A549 (cell line): ENCODE data around the gene DDX47. TPM values are rescaled to one million over a fixed set of nuclear protein-coding genes. Genes with fewer than 3 reads are reported as not detected.

Source experiments
- ATAC-seq, 2 experiments: fragments of 200-7000 bp in 1 of 2; fragments of >200 bp in 1 of 2; cut with Nextera tagmentation in 1 of 2; cut with Tn5 transposase in 1 of 2; 3 replicates each; pipeline versions ENCODE4 v1.8.0 to v1.9.1; 2018 to 2020; ENCODE audit warnings: mild to moderate bottlenecking in 1 of 2, moderate library complexity in 1 of 2
- CTCF ChIA-PET: fragments of 300-600 bp; sonication (Branson Sonifier 250); formaldehyde crosslinking; extraction: SDS; loops from one replicate; lab custom pipeline; 2021; ENCODE audit warnings: antibody characterized with exemption, inconsistent platforms; lab: Yijun Ruan, JAX
- POLR2A ChIA-PET: fragments of 350-600 bp; formaldehyde crosslinking; extraction: SDS; loops from one replicate; lab custom pipeline; 2021; ENCODE audit warnings: antibody characterized with exemption, inconsistent platforms; lab: Yijun Ruan, JAX
- DNase-seq, 2 experiments: peaks; one replicate each; pipeline versions ENCODE4 v3.0.0 to v3.0.0-alpha.2; 2011 to 2016; ENCODE audit warnings: low read depth in 1 of 2, low spot score in 1 of 2
- FAIRE-seq: peaks from 2 replicates; lab custom pipeline; 2011; peaks lifted over from hg19 to GRCh38; lab: Jason Lieb, UNC
- H3K27ac ChIP-seq, 2 experiments: fragments of >200 bp; sonication (Bioruptor Twin); formaldehyde crosslinking; 3 replicates each; pipeline ENCODE4 v1.5.1; 2016 to 2017
- H3K4me1 ChIP-seq: fragments of >200 bp; sonication (Bioruptor Twin); formaldehyde crosslinking; 3 replicates; pipeline ENCODE4 v1.6.1; 2016
- H3K4me2 ChIP-seq: fragments of >200 bp; sonication (Bioruptor Twin); formaldehyde crosslinking; 3 replicates; pipeline ENCODE4 v1.6.1; 2016
- H3K4me3 ChIP-seq: fragments of >200 bp; sonication (Bioruptor Twin); formaldehyde crosslinking; 3 replicates; pipeline ENCODE4 v1.5.1; 2016
- H3K9me3 ChIP-seq: fragments of >200 bp; sonication (Bioruptor Twin); formaldehyde crosslinking; 3 replicates; pipeline ENCODE4 v1.6.1; 2016
- ATOH8 ChIP-seq: fragments of 250-450 bp; sonication (Bioruptor Pico); IDR thresholded peaks from 2 replicates; pipeline ENCODE4 v1.5.0; 2020; ENCODE audit warnings: low read depth, mild to moderate bottlenecking, moderate library complexity
- BHLHE40 ChIP-seq: IDR thresholded peaks from 2 replicates; pipeline ENCODE4 v1.6.1; 2012; ENCODE audit warnings: low read depth, low read length, inconsistent platforms
- CBX2 ChIP-seq: fragments of 200-600 bp; sonication (generic); IDR thresholded peaks from 2 replicates; pipeline ENCODE4 v1.6.1; 2016; ENCODE audit warnings: low read depth, mild to moderate bottlenecking, borderline replicate concordance
- CEBPB ChIP-seq, 2 experiments: fragments of >200 bp in 1 of 2; sonication (Bioruptor Twin) in 1 of 2; formaldehyde crosslinking in 1 of 2; IDR thresholded peaks; 2 replicates each; pipeline ENCODE4 v1.6.1; 2012 to 2016
- CHD2 ChIP-seq: fragments of 150-350 bp; IDR thresholded peaks from 2 replicates; pipeline ENCODE4 v1.6.1; 2014; ENCODE audit warnings: low read length; ENCODE audit not compliant: partially characterized antibody
- EP300 ChIP-seq, 2 experiments: fragments of >200 bp; sonication (Bioruptor Twin); formaldehyde crosslinking; IDR thresholded peaks; 2 replicates in 1 of 2; 3 replicates in 1 of 2; pipeline ENCODE4 v1.6.1; 2016 to 2017
- ESRRA ChIP-seq: fragments of 150-350 bp; IDR thresholded peaks from 2 replicates; pipeline ENCODE4 v1.6.1; 2014; ENCODE audit warnings: mild to moderate bottlenecking, low read length, borderline replicate concordance
- HEYL ChIP-seq: fragments of 250-450 bp; sonication (Bioruptor Pico); IDR thresholded peaks from 2 replicates; pipeline ENCODE4 v1.8.0; 2021; ENCODE audit warnings: mild to moderate bottlenecking, moderate library complexity
- HMGXB4 ChIP-seq: fragments of 250-450 bp; sonication (Bioruptor Pico); IDR thresholded peaks from 2 replicates; pipeline ENCODE4 v1.5.0; 2021; ENCODE audit warnings: mild to moderate bottlenecking, moderate library complexity, borderline replicate concordance
- HOXA7 ChIP-seq: fragments of 250-450 bp; sonication (Bioruptor Pico); IDR thresholded peaks from 2 replicates; pipeline ENCODE4 v1.5.0; 2020; ENCODE audit warnings: mild to moderate bottlenecking, moderate library complexity
- JUNB ChIP-seq: fragments of >200 bp; sonication (Bioruptor Twin); formaldehyde crosslinking; IDR thresholded peaks from 2 replicates; pipeline ENCODE4 v1.6.1; 2016
- MAFK ChIP-seq: fragments of 450-650 bp; IDR thresholded peaks from 2 replicates; pipeline ENCODE4 v1.6.1; 2014; ENCODE audit not compliant: partially characterized antibody
- MAX ChIP-seq: IDR thresholded peaks from 2 replicates; pipeline ENCODE4 v1.6.1; 2012
- MYC ChIP-seq: IDR thresholded peaks from 2 replicates; pipeline ENCODE4 v1.6.1; 2012; ENCODE audit warnings: mild to moderate bottlenecking, inconsistent platforms, low read length, improper control_type of control experiment, borderline replicate concordance
- NPAS2 ChIP-seq: fragments of 250-450 bp; sonication (Bioruptor Pico); IDR thresholded peaks from 2 replicates; pipeline ENCODE4 v1.8.0; 2022; ENCODE audit warnings: mild to moderate bottlenecking, moderate library complexity, borderline replicate concordance
- PBX3 ChIP-seq: IDR thresholded peaks from 2 replicates; pipeline ENCODE4 v1.6.1; 2012
- RAD21 ChIP-seq, 2 experiments: fragments of >200 bp in 1 of 2; sonication (Bioruptor Twin) in 1 of 2; formaldehyde crosslinking in 1 of 2; IDR thresholded peaks in 1 of 2; conservative IDR thresholded peaks in 1 of 2; 2 replicates in 1 of 2; 3 replicates in 1 of 2; pipeline ENCODE4 v1.6.1; 2012 to 2018; ENCODE audit warnings: inconsistent platforms in 1 of 2
- RCOR1 ChIP-seq: fragments of 150-350 bp; IDR thresholded peaks from 2 replicates; pipeline ENCODE4 v1.6.1; 2014; ENCODE audit warnings: antibody characterized with exemption, low read length, low read depth
- REST ChIP-seq: fragments of 200-600 bp; sonication (generic); IDR thresholded peaks from 2 replicates; pipeline ENCODE4 v1.6.1; 2016; ENCODE audit warnings: antibody characterized with exemption, mild to moderate bottlenecking, moderate library complexity
- SMC3 ChIP-seq: fragments of >200 bp; sonication (Bioruptor Twin); formaldehyde crosslinking; IDR thresholded peaks from 3 replicates; pipeline ENCODE4 v1.6.1; 2018; ENCODE audit warnings: inconsistent platforms
- SREBF2 ChIP-seq: fragments of 450-650 bp; IDR thresholded peaks from 2 replicates; pipeline ENCODE4 v1.6.1; 2014; ENCODE audit warnings: mild to moderate bottlenecking, moderate library complexity
- USF2 ChIP-seq: fragments of 450-650 bp; IDR thresholded peaks from 2 replicates; pipeline ENCODE4 v1.6.1; 2014; ENCODE audit warnings: antibody characterized with exemption
- WGBS: methylation state at CpG from one replicate; pipeline ENCODE4 v1.1.6; 2017; ENCODE audit errors: missing lambda C conversion rate; 5-methylcytosine and 5-hydroxymethylcytosine counted together
- polyA plus RNA-seq, 4 experiments: library from polyadenylated mRNA; depleted of rRNA in 3 of 4; stranded (reverse); fragments of >200 nt; fragmentation: RNase III in 1 of 4; extraction: RNeasy Plus Mini Kit Qiagen cat#74134 plus additional on column Dnase treatment in 1 of 4; gene quantifications; 2 replicates in 3 of 4; 3 replicates in 1 of 4; pipeline ENCODE4 v1.2.3, GENCODE V29; 2011 to 2017

Gene DDX47
- polyA plus RNA-seq, 2 of the 4 experiments (the other 2 are of a cell fraction): 81.6 to 144 TPM

- no peak for TF ChIP-seq USF2
- TF ChIP-seq HOXA7 (CRISPR knock-in tag): no peak
- no peak for TF ChIP-seq CBX2
Observed at GRCh38 chr12:12794686-12795085, 18.5 kb upstream of the DDX47 start (continued).

GRCh38 chr12:12796171-12796570 lies 17.0 kb upstream of the DDX47 start:
- Histone ChIP-seq H3K4me2 (no peak overlapping the region), H3K4me3 (no peak overlapping the region), H3K4me1 (peaks cover 23% of the 10 kb centered on the region), H3K27ac (0 out of 6 replicates have a peak overlapping the region, but pooled peaks of 1 of the 2 experiments have one; percentile 28), H3K9me3 (no peaks in the 10 kb centered on the region)
- TF ChIP-seq EP300 (IDR thresholded peaks at IDR 0.05): no peak
- TF ChIP-seq BHLHE40: no peak
- no peak for TF ChIP-seq HMGXB4 (CRISPR knock-in tag)
- no peak for TF ChIP-seq MYC
- no peak for TF ChIP-seq HEYL (CRISPR knock-in tag)
- no peak for TF ChIP-seq SMC3
- no peak for TF ChIP-seq RCOR1
- no peak for TF ChIP-seq SREBF2
- TF ChIP-seq JUNB: no peak
- ATAC-seq (no peak), DNase-seq (no peak), FAIRE-seq (no peak)
- ChIA-PET CTCF (interaction anchor here (0.7 to 5.0 kb wide), 5 partner anchors 8 to 179 kb away, joined by 3 to 51 read pairs (median 5); no protein-coding TSS in a partner anchor), POLR2A (no interaction called here)
- 61% methylated on average over 3 of the region's 3 CpGs for WGBS

- ChIA-PET POLR2A (no interaction called here), CTCF (interaction anchor here (1.2 to 5.0 kb wide), 6 partner anchors 8 to 178 kb away, joined by 3 to 51 read pairs (median 5); partner anchors contain the start of gene DDX47)
- H3K4me1 ChIP-seq: peaks cover 15% of the 10 kb centered on the region
- H3K4me2 ChIP-seq: no peak overlapping the region
- no peak for TF ChIP-seq RAD21 (conservative IDR thresholded peaks at IDR 0.05 in 1 of 2, IDR thresholded peaks at IDR 0.05 in 1 of 2)
- no peak for TF ChIP-seq PBX3
- TF ChIP-seq MAX: no peak
- TF ChIP-seq CEBPB (IDR thresholded peaks at IDR 0.05): no peak
- TF ChIP-seq ESRRA: no peak
- TF ChIP-seq REST: no peak
- no peak for TF ChIP-seq CHD2
- no peak for TF ChIP-seq ATOH8 (CRISPR knock-in tag)
- no peak for TF ChIP-seq MAFK
- no peak for TF ChIP-seq HOXA7 (CRISPR knock-in tag)
- TF ChIP-seq NPAS2 (CRISPR knock-in tag): no peak
- FAIRE-seq: no peak
- no peak for DNase-seq
- WGBS: 87% methylated on average over 9 of the region's 9 CpGs
- H3K4me3 ChIP-seq: no peak overlapping the region
- no peak for ATAC-seq
- no peaks in the 10 kb centered on the region for H3K9me3 ChIP-seq
- peak overlapping the region in 1 of 2 experiments; percentile 7; a peak in 1 of 6 replicates for H3K27ac ChIP-seq
Observed at GRCh38 chr12:12796928-12797793, 16.0 kb upstream of the DDX47 start.
